ENCODE results near the gene GALNTL6. TPM values are rescaled to one million over a fixed set of nuclear protein-coding genes. Genes with fewer than 3 reads are reported as not detected.
A peak's percentile ranks its signal among the peaks of the same experiment; 100 is the strongest.

The GALNTL6 gene
- total RNA-seq, 1 experiment from 2014 or later = not detected

DNA sequence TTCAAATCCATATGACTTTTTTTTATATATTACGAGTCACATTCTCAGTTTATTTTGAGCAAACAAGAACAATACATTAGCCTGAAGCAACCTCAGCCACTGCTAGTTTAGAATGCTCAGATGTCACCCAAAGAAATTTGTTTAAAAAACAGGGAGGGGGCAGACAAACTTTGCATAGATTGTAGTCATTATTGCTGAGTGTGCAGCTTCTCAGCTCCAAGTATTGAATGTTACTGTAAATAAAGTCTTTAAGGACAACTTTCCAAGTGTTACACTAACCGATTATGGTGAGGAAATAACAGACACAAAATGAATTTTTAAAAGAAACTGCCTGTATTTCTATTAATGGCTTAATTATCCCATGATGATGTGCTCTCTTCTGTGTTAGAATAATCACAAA, 835.9 kb downstream of the GALNTL6 start:
- H3K27ac ChIP-seq (ENCODE audit: low read depth, low read length) = no peak overlapping the region
- no peak overlapping the region for H3K4me2 ChIP-seq (ENCODE audit: low read length)
- H3K9me3 ChIP-seq (ENCODE audit: control insufficient read depth in 1 of 2, insufficient read depth in 1 of 2, low read depth in 1 of 2, low read length in 2 of 2) = no peaks in the 10 kb centered on the region
- RAD21 ChIA-PET (ENCODE audit: low non-redundant PET in 1 of 2, low total read pairs in 2 of 2, uncharacterized antibody in 2 of 2, unreplicated experiment in 2 of 2) = no interaction called here
- TF ChIP-seq POLR2A (IDR thresholded peaks at IDR 0.05; ENCODE audit: borderline replicate concordance, extremely low read depth, insufficient read depth, insufficient read length) = no peak
- POLR2A ChIA-PET = no interaction called here
- CTCF ChIA-PET = no interaction called here
- no peaks in the 10 kb centered on the region for H3K27me3 ChIP-seq (ENCODE audit: insufficient read depth, low read length)
- no peaks in the 10 kb centered on the region for H3K9me2 ChIP-seq (ENCODE audit: insufficient read depth)
- no peaks in the 10 kb centered on the region for H3K4me1 ChIP-seq (ENCODE audit: control insufficient read depth in 1 of 2, insufficient read depth in 2 of 2, low read length in 2 of 2)
- H3K79me2 ChIP-seq (ENCODE audit: insufficient read depth, low read length) = no peaks in the 10 kb centered on the region
- no peak overlapping the region for H3K4me3 ChIP-seq (replicated peaks in 1 of 2; ENCODE audit: low read depth in 1 of 2, low read length in 2 of 2)
- intact Hi-C loops (cut with micrococcal nuclease) = no loop called here
- H2AFZ ChIP-seq (ENCODE audit: low read depth, low read length, poor library complexity, severe bottlenecking) = no peak overlapping the region
- no peak overlapping the region for H3K9ac ChIP-seq (ENCODE audit: low read length)
- no peak for DNase-seq (ENCODE audit: low read depth, low spot score)
- ATAC-seq = no peak
- no TSS peak for BruUV-seq (replicated peaks)
- H4K20me1 ChIP-seq (ENCODE audit: insufficient read depth) = no peaks in the 10 kb centered on the region
- no peaks in the 10 kb centered on the region for H3K36me3 ChIP-seq (ENCODE audit: control insufficient read depth in 1 of 2, insufficient read depth in 2 of 2, low read length in 2 of 2)

GRCh38 chr4:172650758-172651530, 837.7 kb downstream of the GALNTL6 start:
- H2AFZ ChIP-seq (ENCODE audit: low read depth, low read length, poor library complexity, severe bottlenecking) = peak overlapping the region; percentile 20
- no TSS peak for BruUV-seq (replicated peaks)
- H4K20me1 ChIP-seq (ENCODE audit: insufficient read depth) = no peaks in the 10 kb centered on the region
- CTCF ChIA-PET = no interaction called here
- no peaks in the 10 kb centered on the region for H3K9me2 ChIP-seq (ENCODE audit: insufficient read depth)
- no peak for ATAC-seq
- no peak overlapping the region for H3K9ac ChIP-seq (ENCODE audit: low read length)
- RAD21 ChIA-PET (ENCODE audit: low non-redundant PET in 1 of 2, low total read pairs in 2 of 2, uncharacterized antibody in 2 of 2, unreplicated experiment in 2 of 2) = no interaction called here
- H3K4me1 ChIP-seq (ENCODE audit: control insufficient read depth in 1 of 2, insufficient read depth in 2 of 2, low read length in 2 of 2) = no peaks in the 10 kb centered on the region
- H3K27me3 ChIP-seq (ENCODE audit: insufficient read depth, low read length) = no peaks in the 10 kb centered on the region
- no peaks in the 10 kb centered on the region for H3K79me2 ChIP-seq (ENCODE audit: insufficient read depth, low read length)
- intact Hi-C loops (cut with micrococcal nuclease) = no loop called here
- DNase-seq (ENCODE audit: low read depth, low spot score) = no peak
- H3K4me2 ChIP-seq (ENCODE audit: low read length) = no peak overlapping the region
- no peaks in the 10 kb centered on the region for H3K36me3 ChIP-seq (ENCODE audit: control insufficient read depth in 1 of 2, insufficient read depth in 2 of 2, low read length in 2 of 2)
- H3K27ac ChIP-seq (ENCODE audit: low read depth, low read length) = no peak overlapping the region
- no peak overlapping the region for H3K4me3 ChIP-seq (replicated peaks in 1 of 2; ENCODE audit: low read depth in 1 of 2, low read length in 2 of 2)
- H3K9me3 ChIP-seq (ENCODE audit: control insufficient read depth in 1 of 2, insufficient read depth in 1 of 2, low read depth in 1 of 2, low read length in 2 of 2) = no peaks in the 10 kb centered on the region
- POLR2A ChIA-PET = no interaction called here
- TF ChIP-seq, protein P1, sequence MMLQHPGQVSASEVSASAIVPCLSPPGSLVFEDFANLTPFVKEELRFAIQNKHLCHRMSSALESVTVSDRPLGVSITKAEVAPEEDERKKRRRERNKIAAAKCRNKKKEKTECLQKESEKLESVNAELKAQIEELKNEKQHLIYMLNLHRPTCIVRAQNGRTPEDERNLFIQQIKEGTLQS (IDR thresholded peaks at IDR 0.05) = no peak
- TF ChIP-seq SP1 (IDR thresholded peaks at IDR 0.05; ENCODE audit: low read depth) (no peak), EZH2phosphoT487 (IDR thresholded peaks at IDR 0.05; ENCODE audit: borderline replicate concordance) (no peak), ELF1 (IDR thresholded peaks at IDR 0.05; ENCODE audit: borderline replicate concordance, low read depth) (no peak), FOSL1 (IDR thresholded peaks at IDR 0.05; ENCODE audit: low read depth) (no peak), CTCF (IDR thresholded peaks at IDR 0.05 in 2 of 3, conservative IDR thresholded peaks at IDR 0.05 in 1 of 3; ENCODE audit: borderline replicate concordance in 1 of 3, insufficient read depth in 1 of 3, low read depth in 2 of 3, low read length in 2 of 3) (no peak), CBX3 (IDR thresholded peaks at IDR 0.05; ENCODE audit: low read depth) (no peak), JUND (IDR thresholded peaks at IDR 0.05) (no peak), REST (IDR thresholded peaks at IDR 0.05; ENCODE audit: low read depth) (no peak), TCF7L2 (IDR thresholded peaks at IDR 0.05; ENCODE audit: borderline replicate concordance, extremely low read depth, insufficient read depth, insufficient read length) (no peak), YY1 (IDR thresholded peaks at IDR 0.05; ENCODE audit: extremely low read depth, insufficient replicate concordance, low read depth, low read length) (no peak)
